Glomerular visceral epithelial cell (primary cell): ENCODE results near the gene TMEM100.

Experiments used
- DNase-seq: peaks from one replicate; pipeline ENCODE4 v3.0.0-alpha.2; 2016; ENCODE audit errors: extremely low spot score

The TMEM100 gene

GRCh38 chr17:55717898-55718735, 4.5 kb downstream of the TMEM100 start:
- peak; percentile 57 for DNase-seq

- no peak for DNase-seq
These were observed 5.2 kb downstream of the TMEM100 start for GRCh38 chr17:55717432-55717831.

- DNase-seq, result no peak
These were observed 11.7 kb downstream of the TMEM100 start for GRCh38 chr17:55710829-55711496.

- no peak for DNase-seq
These were observed 12.3 kb downstream of the TMEM100 start for GRCh38 chr17:55710410-55710809.

GRCh38 chr17:55709984-55710383, 12.7 kb downstream of the TMEM100 start:
- no peak for DNase-seq

- no peak for DNase-seq
These were observed 13.2 kb downstream of the TMEM100 start for GRCh38 chr17:55709440-55709839.

- DNase-seq, result no peak
These were observed 14.3 kb downstream of the TMEM100 start for GRCh38 chr17:55708175-55708974.

- no peak for DNase-seq
These were observed 15.6 kb downstream of the TMEM100 start for GRCh38 chr17:55706808-55707773.

GRCh38 chr17:55705847-55706246, 16.8 kb downstream of the TMEM100 start:
- no peak for DNase-seq

GRCh38 chr17:55704401-55704800, 18.3 kb downstream of the TMEM100 start:
- DNase-seq, result no peak

GRCh38 chr17:55702150-55702549, 20.5 kb downstream of the TMEM100 start:
- no peak for DNase-seq

- no peak for DNase-seq
These were observed 23.3 kb downstream of the TMEM100 start for GRCh38 chr17:55699181-55699860.

GRCh38 chr17:55694286-55694910, 28.3 kb downstream of the TMEM100 start:
- no peak for DNase-seq

- DNase-seq, result no peak
These were observed 29.1 kb downstream of the TMEM100 start for GRCh38 chr17:55693254-55694216.

GRCh38 chr17:55692276-55692675, 30.4 kb downstream of the TMEM100 start:
- no peak for DNase-seq

- DNase-seq, result no peak
These were observed 31.0 kb downstream of the TMEM100 start for GRCh38 chr17:55691666-55692065.

GRCh38 chr17:55690105-55690508, 32.6 kb downstream of the TMEM100 start:
- no peak for DNase-seq

GRCh38 chr17:55689672-55690071, 33.0 kb downstream of the TMEM100 start:
- DNase-seq, result no peak

GRCh38 chr17:55688057-55688456, 34.6 kb downstream of the TMEM100 start:
- DNase-seq, result no peak
